Ishikawa (cell line): Measurements from ENCODE around the gene SLAMF8.

Experiments
- CEBPB ChIP-seq: IDR thresholded peaks from 2 replicates; pipeline ENCODE4 v1.6.1; 2012
- CREB1 ChIP-seq: IDR thresholded peaks from 2 replicates; pipeline ENCODE4 v1.6.1; 2012; ENCODE audit warnings: low read depth
- EGR1 ChIP-seq: IDR thresholded peaks from 2 replicates; pipeline ENCODE4 v1.6.1; 2012
- EP300 ChIP-seq: IDR thresholded peaks from 2 replicates; pipeline ENCODE4 v1.6.1; 2012; ENCODE audit warnings: borderline replicate concordance
- FOXM1 ChIP-seq: IDR thresholded peaks from 2 replicates; pipeline ENCODE4 v1.6.1; 2012; ENCODE audit warnings: low read depth, borderline replicate concordance
- MAX ChIP-seq: IDR thresholded peaks from 2 replicates; pipeline ENCODE4 v1.6.1; 2012
- NFIC ChIP-seq: IDR thresholded peaks from 2 replicates; pipeline ENCODE4 v1.6.1; 2012
- RAD21 ChIP-seq: IDR thresholded peaks from 2 replicates; pipeline ENCODE4 v1.6.1; 2012; ENCODE audit warnings: low read depth
- REST ChIP-seq: IDR thresholded peaks from 2 replicates; pipeline ENCODE4 v1.6.1; 2012; ENCODE audit warnings: low read depth, mild to moderate bottlenecking
- TAF1 ChIP-seq: IDR thresholded peaks from 2 replicates; pipeline ENCODE4 v1.6.1; 2012; ENCODE audit warnings: low read depth, mild to moderate bottlenecking
- TCF12 ChIP-seq: IDR thresholded peaks from 2 replicates; pipeline ENCODE4 v1.6.1; 2012; ENCODE audit warnings: low read depth
- TEAD4 ChIP-seq: IDR thresholded peaks from 2 replicates; pipeline ENCODE4 v1.6.1; 2012
- USF1 ChIP-seq: IDR thresholded peaks from 2 replicates; pipeline ENCODE4 v1.6.1; 2012
- YY1 ChIP-seq: IDR thresholded peaks from 2 replicates; pipeline ENCODE4 v1.6.1; 2012; ENCODE audit warnings: low read depth
- ZBTB7A ChIP-seq: IDR thresholded peaks from 2 replicates; pipeline ENCODE4 v1.6.1; 2012; ENCODE audit warnings: low read depth

Gene SLAMF8

GRCh38 chr1:159795534-159795933 is 31.1 kb upstream of the SLAMF8 start:
- TF ChIP-seq EP300 (no peak), TAF1 (no peak), CEBPB (no peak), TEAD4 (no peak), MAX (no peak), TCF12 (no peak), CREB1 (no peak), RAD21 (no peak), FOXM1 (no peak), ZBTB7A (no peak), EGR1 (no peak), NFIC (no peak), USF1 (no peak), YY1 (no peak), REST (no peak)

- TF ChIP-seq MAX, result peak; percentile 38; the same call in 1 of the 2 replicates
- no peak for TF ChIP-seq CEBPB
- TF ChIP-seq RAD21, result peak; percentile 92
- no peak for TF ChIP-seq TEAD4
- peak; percentile 39; the same call in 1 of the 2 replicates for TF ChIP-seq YY1
Measured at GRCh38 chr1:159798893-159799292, 27.8 kb upstream of the SLAMF8 start.

GRCh38 chr1:159799446-159799985 is 27.2 kb upstream of the SLAMF8 start:
- TF ChIP-seq CREB1, result no peak
- no peak for TF ChIP-seq YY1
- TF ChIP-seq EP300, result no peak
- TF ChIP-seq RAD21, result no peak
- TF ChIP-seq USF1, result no peak
- TF ChIP-seq ZBTB7A, result no peak
- TF ChIP-seq EGR1, result no peak
- TF ChIP-seq FOXM1, result no peak
- TF ChIP-seq MAX, result no peak
- no peak for TF ChIP-seq REST
- no peak for TF ChIP-seq TCF12
- TF ChIP-seq TEAD4, result no peak
- no peak for TF ChIP-seq TAF1
- no peak for TF ChIP-seq NFIC
- TF ChIP-seq CEBPB, result no peak

- no peak for TF ChIP-seq TEAD4
- TF ChIP-seq TCF12, result no peak
- TF ChIP-seq FOXM1, result no peak
- TF ChIP-seq NFIC, result no peak
- no peak for TF ChIP-seq CEBPB
- TF ChIP-seq CREB1, result no peak
- no peak for TF ChIP-seq EP300
- TF ChIP-seq EGR1, result no peak
- no peak for TF ChIP-seq USF1
- no peak for TF ChIP-seq YY1
- no peak for TF ChIP-seq MAX
Measured at GRCh38 chr1:159800177-159800930, 26.3 kb upstream of the SLAMF8 start.

GRCh38 chr1:159802111-159802510 is 24.6 kb upstream of the SLAMF8 start, which contains the start of gene FCRL6:
FCRL6 (plus strand) TSS chr1:159802360; CDS start chr1:159802425, 65 bp downstream.
- no peak for TF ChIP-seq ZBTB7A
- no peak for TF ChIP-seq RAD21
- no peak for TF ChIP-seq CREB1
- TF ChIP-seq TCF12, result no peak
- TF ChIP-seq CEBPB, result no peak
- TF ChIP-seq TEAD4, result no peak
- no peak for TF ChIP-seq EGR1
- TF ChIP-seq NFIC, result no peak
